ENCODE measurements around the gene SKA1. TPM values are rescaled to one million over a fixed set of nuclear protein-coding genes. Genes with fewer than 3 reads are reported as not detected.

SKA1 gene
- total RNA-seq, 1 experiment from 2014 or later: 18.1 TPM

GRCh38 chr18:50393802-50394201, 19.0 kb downstream of the SKA1 start:
- TF ChIP-seq ZNF138 (CRISPR knock-in tag; conservative IDR thresholded peaks at IDR 0.05) (no peak), PRRX2 (CRISPR knock-in tag; IDR thresholded peaks at IDR 0.05) (no peak), HMGXB4 (CRISPR knock-in tag; IDR thresholded peaks at IDR 0.05) (no peak), ZNF416 (CRISPR knock-in tag; IDR thresholded peaks at IDR 0.05) (no peak), ATF1 (CRISPR knock-in tag; IDR thresholded peaks at IDR 0.05) (no peak), RELA (CRISPR knock-in tag; IDR thresholded peaks at IDR 0.05; ENCODE audit: borderline replicate concordance) (no peak), NR3C1 (CRISPR knock-in tag; conservative IDR thresholded peaks at IDR 0.05; ENCODE audit: low read depth) (no peak), ELF4 (CRISPR knock-in tag; IDR thresholded peaks at IDR 0.05; ENCODE audit: low read depth) (no peak), ZNF532 (CRISPR knock-in tag; IDR thresholded peaks at IDR 0.05; ENCODE audit: borderline replicate concordance) (no peak), ZNF512 (CRISPR knock-in tag; IDR thresholded peaks at IDR 0.05; ENCODE audit: borderline replicate concordance) (no peak), NR2C2 (CRISPR knock-in tag; IDR thresholded peaks at IDR 0.05) (no peak), IRF1 (CRISPR knock-in tag; IDR thresholded peaks at IDR 0.05) (no peak), ATF6 (CRISPR knock-in tag; IDR thresholded peaks at IDR 0.05) (no peak), NFYB (CRISPR knock-in tag; conservative IDR thresholded peaks at IDR 0.05; ENCODE audit: low read depth) (no peak), CREB1 (CRISPR knock-in tag; IDR thresholded peaks at IDR 0.05) (no peak)
- Mint-ChIP-seq H3K4me1 (peaks cover 18% of the 10 kb centered on the region), H3K27me3 (ENCODE audit: low read depth) (peaks cover 4% of the 10 kb centered on the region), H3K27ac (no peak overlapping the region), H3K36me3 (peaks cover 15% of the 10 kb centered on the region), H3K4me3 (no peak overlapping the region), H3K9me3 (no peaks in the 10 kb centered on the region)
- ATAC-seq: no peak
- POLR2A ChIA-PET: no interaction called here
- DNase-seq (ENCODE audit: low spot score): no peak
- CTCF ChIA-PET: interaction anchor here (0.9 kb wide), 1 partner anchor 36 kb away, joined by 3 read pairs; no protein-coding TSS in a partner anchor

- no peak overlapping the region for H3K27ac Mint-ChIP-seq
Observed at GRCh38 chr18:50395093-50395492, 20.2 kb downstream of the SKA1 start.

More at GRCh38 chr18:50395093-50395492, 20.2 kb downstream of the SKA1 start:
- H3K9me3 Mint-ChIP-seq: no peaks in the 10 kb centered on the region
- H3K4me1 Mint-ChIP-seq: peaks cover 30% of the 10 kb centered on the region
- TF ChIP-seq CREM (CRISPR knock-in tag; IDR thresholded peaks at IDR 0.05) (no peak), MXD4 (CRISPR knock-in tag; IDR thresholded peaks at IDR 0.05; ENCODE audit: borderline replicate concordance) (no peak), ZNF396 (CRISPR knock-in tag; IDR thresholded peaks at IDR 0.05; ENCODE audit: borderline replicate concordance) (no peak), NFYB (CRISPR knock-in tag; conservative IDR thresholded peaks at IDR 0.05; ENCODE audit: low read depth) (no peak)
- H3K36me3 Mint-ChIP-seq: peaks cover 15% of the 10 kb centered on the region
- CTCF ChIA-PET: no interaction called here
- peaks cover 9% of the 10 kb centered on the region for H3K27me3 Mint-ChIP-seq (ENCODE audit: low read depth)
- DNase-seq (ENCODE audit: low spot score): no peak
- ATAC-seq: no peak
- POLR2A ChIA-PET: no interaction called here
- no peak overlapping the region for H3K4me3 Mint-ChIP-seq

All from WTC11 (cell line).